HG03354 (cell line): ENCODE measurements around the gene NMNAT3.

ENCODE experiments used
- ATAC-seq: cut with Tn5 transposase; IDR thresholded peaks from one replicate; pipeline ENCODE4 v1.9.1; 2021; ENCODE audit warnings: mild to moderate bottlenecking; ENCODE audit not compliant: unreplicated experiment, poor library complexity, severe bottlenecking

NMNAT3 gene

DNA sequence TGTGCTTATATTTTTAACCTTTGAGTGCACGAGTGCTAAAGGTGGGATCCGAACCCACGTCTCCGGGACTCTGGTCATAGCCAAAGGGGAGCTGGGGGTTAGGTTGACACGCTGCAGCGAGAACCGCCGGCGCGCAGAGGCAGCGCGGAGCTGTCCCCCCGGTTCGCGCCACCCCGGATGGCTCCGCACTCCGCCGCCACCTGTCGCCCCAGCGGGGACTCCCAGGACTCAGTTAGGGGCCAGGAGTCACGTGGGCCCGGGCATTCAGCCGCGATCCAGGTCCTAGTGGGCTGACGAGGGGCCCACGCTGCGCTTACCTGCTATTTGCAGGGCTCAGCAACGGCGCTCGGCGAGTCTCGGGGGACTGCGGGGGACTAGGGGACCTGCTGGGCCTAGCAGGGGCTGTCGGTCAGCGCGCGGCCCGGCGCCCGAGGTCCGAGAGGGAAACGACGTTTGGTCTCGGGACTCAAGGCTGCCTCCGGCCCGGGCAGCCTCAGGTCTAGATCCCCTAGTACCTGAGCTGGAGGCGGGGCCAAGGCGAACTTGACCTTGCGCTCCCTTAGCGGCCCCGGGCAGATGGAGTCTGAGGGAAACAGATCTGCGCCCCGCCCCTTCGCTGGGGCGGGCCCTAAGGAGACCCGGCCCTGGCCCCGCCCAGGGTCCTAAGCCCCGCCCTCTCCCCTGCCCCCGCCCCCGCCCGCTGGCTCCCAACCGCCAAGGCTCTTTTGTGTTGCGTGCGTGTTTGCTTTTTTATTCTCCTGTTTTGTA, at the start of gene NMNAT3:
NMNAT3 (minus strand) TSS at position 585 of the 768 bp plus-strand sequence. CDS start 50,248 bp downstream, outside the sequence.
- ATAC-seq = peak; percentile 98

DNA sequence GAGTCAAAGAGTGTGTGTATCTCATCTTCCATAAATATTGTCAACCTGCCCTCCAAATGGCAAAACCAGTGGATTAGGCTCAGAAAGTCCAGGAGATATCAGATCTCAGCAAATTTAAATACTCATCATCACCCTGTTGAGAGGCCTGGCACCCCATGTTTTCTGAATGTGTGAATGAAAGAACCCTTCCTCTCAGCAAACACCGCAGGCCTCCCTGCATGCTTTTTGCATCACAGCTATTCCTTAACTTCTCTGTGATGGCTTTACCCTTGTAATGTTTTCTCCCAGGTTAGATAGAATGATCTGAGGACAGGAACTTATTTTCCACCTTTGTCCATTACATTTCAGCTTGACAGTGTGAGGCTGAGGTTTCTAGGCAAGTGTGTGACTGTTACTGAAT, 43.6 kb upstream of the NMNAT3 start:
- no peak for ATAC-seq

DNA sequence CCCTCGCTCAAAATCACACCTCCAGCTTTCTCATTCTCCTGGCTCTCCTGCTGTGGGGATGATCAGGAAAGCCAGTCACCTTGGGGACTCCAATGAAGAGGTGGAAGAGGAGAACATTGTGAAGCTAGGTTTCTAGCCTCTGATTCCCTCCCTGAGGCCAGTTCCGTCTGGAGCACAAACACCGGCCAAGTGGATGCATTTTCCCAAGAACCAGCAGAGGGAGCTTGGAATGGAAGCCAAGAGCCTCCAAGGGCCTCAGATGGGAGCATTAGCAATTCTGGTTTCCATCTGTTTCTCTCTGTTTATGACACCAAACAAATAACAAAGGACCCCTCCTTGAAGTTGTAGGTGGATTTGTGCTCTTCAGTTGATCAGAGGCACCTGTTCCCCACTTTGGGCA, 40.6 kb upstream of the NMNAT3 start:
- no peak for ATAC-seq

DNA sequence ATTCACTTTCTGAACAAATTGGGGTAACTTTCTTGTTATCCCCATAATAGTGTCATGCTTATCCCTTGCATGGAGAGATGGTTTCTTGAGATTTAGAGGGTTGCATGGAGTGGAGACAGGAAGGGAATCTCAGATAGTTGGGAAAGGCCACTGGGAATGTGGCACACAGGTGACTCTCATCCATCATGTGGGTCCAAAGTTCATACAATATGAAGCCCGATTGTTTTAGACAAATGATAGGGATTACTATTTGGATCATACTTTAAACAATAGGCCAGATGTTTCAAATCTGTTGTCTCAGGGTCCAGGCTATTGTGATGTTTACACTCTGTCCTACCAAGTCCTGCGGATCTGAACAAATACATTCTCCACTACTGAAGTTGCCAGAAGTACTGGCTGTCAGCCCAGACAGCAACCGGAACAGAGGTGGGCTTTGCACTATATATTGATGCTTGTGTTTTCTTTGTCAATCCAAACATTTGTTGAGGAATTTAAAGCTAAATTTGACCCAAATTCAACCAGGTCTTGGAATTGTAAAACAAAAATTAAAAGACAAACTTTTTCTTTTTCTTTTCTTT, 39.2 kb upstream of the NMNAT3 start:
- no peak for ATAC-seq

DNA sequence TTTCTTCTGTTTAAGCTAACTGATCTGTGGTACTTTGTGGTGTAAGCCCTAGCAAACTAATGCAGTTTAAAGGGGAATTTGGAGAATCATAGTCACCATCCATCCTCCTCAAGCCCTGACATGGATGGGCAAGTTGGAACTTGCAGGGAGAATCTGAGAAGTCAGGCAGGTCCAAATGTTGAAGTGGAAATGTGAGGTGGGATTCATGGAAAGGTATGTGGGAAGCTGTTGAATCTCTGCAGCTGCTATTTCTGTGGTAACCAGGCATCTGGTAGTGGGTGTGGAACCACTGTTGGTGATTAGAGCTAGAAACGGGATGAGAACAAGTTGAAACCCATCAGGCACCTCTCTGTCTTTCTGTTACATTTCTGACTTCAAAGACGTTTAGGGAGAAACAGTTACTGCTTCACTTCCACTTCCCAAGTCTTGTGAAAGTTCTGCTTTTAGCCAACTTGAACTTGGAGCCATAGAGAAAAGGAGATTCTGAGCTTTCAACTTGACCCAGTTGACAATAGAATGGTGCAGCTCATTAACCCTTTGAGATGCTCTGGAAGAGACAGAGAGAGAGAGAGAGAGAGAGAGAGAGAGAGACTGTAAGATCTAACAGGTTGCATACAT, 38.1 kb upstream of the NMNAT3 start:
- ATAC-seq = no peak

DNA sequence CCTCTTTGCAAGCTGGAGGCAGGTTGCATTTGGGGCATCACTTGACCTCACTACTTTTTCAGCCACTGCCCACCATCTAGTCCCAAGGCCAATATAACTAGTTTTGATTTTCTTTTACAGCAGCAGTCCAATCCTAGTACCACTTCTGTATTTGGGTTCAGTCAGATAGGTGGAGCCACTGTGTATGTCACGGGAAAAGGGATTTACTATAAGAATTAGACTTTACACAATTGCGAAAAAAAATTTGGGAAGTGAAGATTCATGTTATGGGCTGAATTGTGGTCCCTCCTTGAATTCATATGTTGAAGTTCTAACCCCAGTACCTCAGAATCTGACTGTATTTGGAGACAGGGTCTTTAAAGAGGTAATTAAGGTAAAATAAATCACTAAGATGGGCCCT, 37.4 kb upstream of the NMNAT3 start:
- no peak for ATAC-seq

DNA sequence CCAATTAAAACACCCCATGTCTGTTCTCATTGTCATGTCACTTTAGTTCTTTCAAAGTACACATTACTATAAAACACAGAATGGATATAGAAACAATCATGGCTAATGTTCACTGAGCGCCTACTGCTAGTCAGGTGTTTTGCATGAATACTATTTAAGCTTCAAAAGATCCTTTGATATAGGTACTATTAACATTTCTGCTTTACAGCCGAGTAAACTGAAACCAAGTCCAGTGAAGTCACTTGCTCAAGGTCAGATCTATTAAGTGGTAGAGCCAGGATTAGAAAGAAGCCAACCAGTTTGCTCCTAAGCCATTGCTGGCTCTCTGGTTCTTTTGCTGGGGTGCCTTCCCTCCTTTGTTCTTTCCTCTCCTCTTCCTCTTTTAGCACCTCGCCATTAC, 32.4 kb upstream of the NMNAT3 start:
- no peak for ATAC-seq

DNA sequence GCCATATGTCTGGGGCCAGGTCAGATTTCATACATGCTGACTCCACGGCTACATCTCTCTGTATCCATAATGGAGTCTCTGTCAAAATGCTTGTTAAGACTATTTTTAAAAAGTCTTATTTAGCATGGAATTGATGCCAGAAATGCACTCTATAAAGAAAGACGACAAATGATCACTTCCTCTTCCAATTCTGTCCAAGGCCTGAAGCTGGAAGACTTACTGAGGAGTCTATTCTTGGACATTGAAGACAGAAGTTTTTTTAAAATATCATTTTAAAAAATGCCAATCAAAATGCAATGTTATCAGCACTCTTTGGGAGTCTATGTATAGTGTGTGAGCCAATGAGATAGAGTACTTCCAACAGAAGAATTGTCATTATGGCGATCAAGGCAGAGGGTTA, 27.9 kb upstream of the NMNAT3 start:
- no peak for ATAC-seq

DNA sequence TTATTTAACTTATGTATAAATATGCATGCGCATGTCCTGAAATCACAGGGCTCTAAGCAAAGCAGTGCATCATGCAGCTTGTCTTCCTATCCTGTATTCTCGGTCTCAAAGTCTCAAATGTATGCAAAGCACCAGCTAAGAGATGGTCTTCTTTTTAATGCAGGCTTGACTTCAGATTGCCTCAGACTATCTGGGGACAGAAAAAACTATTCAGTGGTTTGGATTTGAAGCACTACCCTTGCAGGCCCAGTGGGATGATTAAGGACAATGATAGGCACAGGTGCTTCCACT, 18.5 kb upstream of the NMNAT3 start:
- no peak for ATAC-seq

DNA sequence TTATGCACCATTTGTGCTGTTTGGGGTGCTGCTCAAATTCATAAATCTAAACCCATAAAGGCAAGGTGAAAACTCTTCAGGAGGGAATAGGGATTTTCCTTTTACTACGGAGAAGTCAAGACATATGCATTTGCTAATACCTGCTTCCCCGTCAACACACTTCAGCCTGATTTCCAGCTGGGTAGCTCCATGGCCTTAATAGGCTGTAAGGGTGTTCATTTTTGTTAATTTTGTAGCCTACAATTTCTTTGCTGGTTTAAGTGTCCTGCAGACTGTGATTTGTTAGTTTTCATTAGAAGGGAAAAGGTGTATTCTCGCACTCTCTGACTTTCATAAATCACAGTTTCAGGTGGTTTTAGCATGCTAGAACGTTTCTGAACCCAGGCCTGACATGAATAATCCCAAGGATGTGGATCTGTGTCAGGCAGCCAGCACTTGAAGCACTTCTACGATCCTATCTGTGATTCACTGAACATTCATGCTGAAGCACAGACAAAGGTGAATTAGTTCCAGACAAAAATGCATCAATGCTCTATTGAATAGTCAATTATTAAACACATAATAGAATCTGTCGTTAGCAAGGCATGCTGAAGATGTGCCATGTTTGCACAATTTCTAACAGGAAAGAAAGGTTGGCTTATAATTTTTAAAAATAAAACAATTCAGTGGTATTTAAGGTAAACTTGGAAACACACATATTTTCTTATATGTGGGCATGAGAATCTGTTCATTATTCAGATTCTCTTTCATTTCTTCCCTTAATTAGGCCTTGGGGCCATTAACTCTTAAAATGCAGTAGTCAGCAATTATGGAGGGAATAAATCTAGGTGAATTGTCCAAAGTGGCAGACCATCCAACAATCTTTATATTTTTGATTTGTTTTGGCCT, 17.9 kb upstream of the NMNAT3 start:
- no peak for ATAC-seq

DNA sequence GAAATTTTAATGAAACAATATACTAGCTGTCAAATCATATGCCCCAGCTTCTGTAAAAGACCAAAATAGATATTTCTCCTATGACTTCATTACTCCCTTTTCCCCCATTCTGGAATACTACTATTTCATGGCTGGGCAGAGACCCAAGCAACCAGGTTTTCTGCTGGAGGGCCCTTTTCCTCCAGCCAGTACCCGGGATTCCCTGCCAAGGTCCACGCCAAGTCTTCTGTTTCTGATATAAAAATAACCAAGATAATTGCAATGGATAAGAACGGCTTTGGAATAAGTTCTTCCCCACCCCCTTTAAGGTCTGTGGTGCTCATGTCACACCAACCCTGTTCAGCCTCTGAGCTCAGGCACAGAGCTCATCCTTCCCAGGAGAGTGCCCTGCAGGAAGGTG, 17.2 kb upstream of the NMNAT3 start:
- ATAC-seq = no peak

DNA sequence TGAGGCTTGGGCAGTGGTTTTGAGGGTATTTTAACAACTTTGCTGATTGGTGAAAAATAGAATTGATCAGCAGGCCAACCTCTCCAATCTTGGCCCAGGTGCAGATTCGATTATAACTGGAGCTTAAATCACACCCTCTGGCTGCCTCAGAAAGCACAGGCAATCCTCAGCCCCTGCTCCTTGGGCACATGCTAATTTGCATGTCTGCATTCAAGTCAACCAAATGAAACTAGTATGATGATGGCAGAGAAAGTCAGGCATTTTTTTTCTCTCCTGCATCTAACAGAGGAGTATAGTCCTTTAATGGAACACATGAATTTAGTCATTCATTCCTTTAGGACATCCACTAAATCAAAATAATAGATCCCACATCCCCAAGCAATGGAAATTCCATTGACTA, 16.8 kb upstream of the NMNAT3 start:
- no peak for ATAC-seq

DNA sequence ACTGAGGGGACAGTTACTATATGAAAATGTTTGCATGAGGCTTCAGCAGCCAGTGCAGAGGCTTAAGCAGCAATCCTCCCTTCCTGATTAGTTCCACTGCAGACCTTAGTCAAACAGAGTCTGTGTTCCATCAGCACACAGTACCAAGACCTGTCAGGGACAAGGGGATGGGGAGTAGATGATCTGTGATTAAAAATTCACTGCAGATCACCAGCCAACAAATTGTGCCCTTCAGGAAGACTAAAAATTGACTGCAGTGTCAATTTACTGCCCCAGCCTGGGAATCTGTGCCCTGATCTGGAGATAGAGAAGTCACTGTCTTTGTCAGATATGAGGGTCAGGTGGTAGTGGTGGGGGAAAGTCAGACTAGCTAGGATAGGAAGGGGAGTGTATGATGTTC, 13.8 kb upstream of the NMNAT3 start:
- no peak for ATAC-seq

DNA sequence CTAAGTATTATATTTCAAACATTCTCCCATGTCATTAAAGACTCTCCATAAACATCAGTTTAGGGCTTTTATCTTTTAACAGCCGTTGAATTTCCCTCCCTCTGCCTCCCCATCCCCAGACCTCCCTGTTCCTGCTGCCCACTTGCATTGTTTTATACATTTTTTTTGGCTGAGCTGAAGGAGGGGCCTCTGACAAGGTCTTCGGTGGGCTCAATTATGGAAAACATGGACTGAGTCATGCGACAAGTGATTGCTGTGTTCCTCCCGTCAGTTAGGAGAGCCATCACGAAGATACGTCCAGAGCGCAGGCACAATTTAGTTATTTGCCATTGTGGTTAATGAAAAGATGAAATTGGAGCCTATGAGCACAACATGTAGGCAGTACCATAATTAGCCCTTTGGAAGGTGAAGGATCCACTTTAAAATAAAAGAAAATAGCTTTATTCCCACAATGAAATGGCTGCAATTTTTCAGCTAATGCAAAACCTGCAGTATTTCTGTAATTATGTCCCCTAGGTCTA, 12.0 kb upstream of the NMNAT3 start:
- ATAC-seq = no peak

DNA sequence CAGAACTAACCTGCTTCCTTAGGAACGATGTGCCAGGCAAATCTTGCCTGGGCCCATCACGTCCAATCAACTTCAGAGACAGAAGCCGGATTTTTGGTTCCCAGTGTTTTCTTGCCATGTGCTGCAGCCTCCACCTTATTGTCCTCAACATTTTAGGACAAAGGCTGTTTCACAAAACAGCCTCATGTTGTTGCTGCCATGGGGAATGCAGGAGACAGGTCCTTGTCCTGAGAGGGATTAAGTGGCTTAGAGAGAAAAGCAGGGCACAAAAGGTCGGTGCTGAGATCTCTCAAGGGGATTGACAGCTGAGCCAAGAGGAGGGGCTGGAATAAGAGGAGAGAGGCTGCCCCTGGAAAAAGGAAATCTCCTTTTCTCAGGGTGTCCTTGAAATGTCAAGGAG, 11.3 kb upstream of the NMNAT3 start:
- no peak for ATAC-seq

DNA sequence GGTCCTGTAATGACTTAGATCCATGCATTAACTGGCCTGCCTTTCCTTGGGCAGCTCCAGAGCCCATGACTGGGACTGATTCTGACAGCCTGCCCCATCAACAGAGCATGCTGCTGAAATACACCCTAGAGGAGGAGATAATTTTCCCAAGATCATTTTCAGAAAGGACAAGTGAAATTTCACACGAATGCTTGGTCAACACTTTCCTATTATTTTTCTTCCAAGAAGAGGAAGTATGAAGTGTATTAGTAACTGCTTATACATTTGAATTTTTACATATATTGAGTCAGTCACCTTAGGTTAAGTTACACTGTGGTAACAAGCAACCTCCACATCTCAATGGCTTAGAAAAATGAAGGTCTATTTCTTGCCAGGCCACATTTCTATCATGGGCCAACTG, 9.7 kb upstream of the NMNAT3 start:
- ATAC-seq = no peak

DNA sequence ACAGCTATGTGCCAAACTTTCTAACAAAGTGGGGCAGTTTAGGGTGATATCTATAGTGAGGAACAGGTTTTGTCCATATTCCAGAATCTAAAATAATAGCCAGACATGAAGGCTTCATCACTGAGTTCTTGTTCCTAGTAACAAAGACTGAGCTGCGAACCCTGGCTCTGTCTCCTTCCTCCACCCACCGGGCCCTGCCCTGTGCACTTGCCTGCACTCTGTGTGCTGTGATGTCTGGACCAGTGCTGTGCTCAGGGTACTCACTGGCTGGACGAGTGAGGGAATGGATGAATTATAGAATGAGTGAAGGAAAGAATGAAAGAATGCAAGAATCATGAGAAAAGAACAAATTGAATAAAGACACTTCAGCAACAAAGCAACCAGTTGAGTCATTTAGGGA, 8.9 kb upstream of the NMNAT3 start:
- ATAC-seq = no peak

DNA sequence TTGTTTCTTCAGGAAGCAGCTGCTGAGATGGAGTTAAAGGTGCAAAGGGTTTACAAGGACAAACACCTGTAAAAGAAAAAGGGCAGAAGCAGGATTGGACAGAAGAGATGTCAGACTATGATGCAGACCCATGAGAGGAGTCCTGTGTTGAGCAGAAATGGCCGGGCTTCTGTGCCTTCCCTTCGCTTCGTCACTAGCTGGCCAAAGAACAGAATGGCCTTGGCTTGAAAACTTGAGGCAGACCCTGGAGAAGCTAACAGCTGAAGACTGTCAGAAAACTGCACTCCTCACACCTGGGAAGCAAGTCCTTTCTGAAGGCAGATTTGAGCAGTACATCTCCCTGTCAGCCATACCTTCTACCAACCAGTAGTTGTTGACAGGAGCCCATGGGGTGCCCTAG, 8.4 kb upstream of the NMNAT3 start:
- ATAC-seq = no peak

DNA sequence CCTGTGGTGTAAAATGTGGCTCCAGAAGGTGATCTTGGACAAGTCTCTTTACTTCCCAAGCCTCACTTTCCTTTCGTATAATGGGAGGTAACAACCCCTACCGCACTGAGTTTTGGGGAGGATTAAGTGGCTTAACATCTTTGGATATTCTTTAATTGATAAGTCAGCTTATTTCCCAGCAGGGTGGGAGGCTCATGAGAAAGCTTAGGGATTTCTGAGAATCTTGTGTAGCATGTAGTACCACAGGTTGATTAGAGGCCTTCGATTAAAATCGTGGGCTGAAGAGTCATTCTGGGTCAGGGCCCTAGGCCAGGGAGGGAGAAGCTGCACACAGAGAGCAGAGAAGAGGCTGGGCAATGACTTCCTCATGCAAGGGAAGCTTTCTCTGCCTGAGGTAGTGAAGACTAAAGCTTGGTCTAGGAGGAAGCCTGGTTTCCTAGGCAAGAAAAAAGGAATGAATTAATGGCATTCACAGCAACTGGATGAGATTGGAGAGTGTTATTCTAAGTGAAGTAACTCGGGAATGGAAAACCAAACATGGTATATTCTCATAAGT, 1.5 kb upstream of the NMNAT3 start:
- no peak for ATAC-seq
